HCT116 (cell line): ENCODE measurements around the gene FOXS1. TPM values are rescaled to one million over a fixed set of nuclear protein-coding genes. Genes with fewer than 3 reads are reported as not detected.

Source experiments
- ATAC-seq: fragments of 200-7000 bp; cut with Tn5 transposase; 2 replicates; pipeline ENCODE4 v1.9.1; 2020; ENCODE audit warnings: mild to moderate bottlenecking, moderate library complexity
- BruUV-seq: library from RNA; stranded (reverse); fragments of 400-500 nt; replicated peaks from 2 replicates; lab custom pipeline; 2021; lab: Mats Ljungman, UMichigan
- CTCF ChIA-PET: fragments of 300-600 bp; sonication (Branson Sonifier 250); formaldehyde crosslinking; loops from one replicate; lab custom pipeline; 2021; ENCODE audit warnings: antibody characterized with exemption; lab: Charles Lee
- POLR2A ChIA-PET: fragments of 300-600, 350-600 bp; sonication (Branson Sonifier 250); formaldehyde crosslinking; loops from one replicate; lab custom pipeline; 2021; ENCODE audit warnings: antibody characterized with exemption; lab: Charles Lee
- RAD21 ChIA-PET, 2 experiments: fragments of 300-600 bp; sonication (Branson Sonifier 250); formaldehyde crosslinking; loops; one replicate each; lab custom pipeline; 2023; ENCODE audit warnings: low total read pairs in 2 of 2; ENCODE audit not compliant: uncharacterized antibody in 2 of 2, unreplicated experiment in 2 of 2, low non-redundant PET in 1 of 2; lab: Charles Lee
- DNase-seq: peaks from one replicate; pipeline ENCODE4 v3.0.0-alpha.2; 2010; ENCODE audit warnings: low read depth, low spot score
- H2AFZ ChIP-seq: fragments of 200-600 bp; shearing (Covaris generic), sonication (generic); 2 replicates; pipeline ENCODE4 v1.6.1; 2017; ENCODE audit warnings: low read depth, mixed run types, mixed read lengths, antibody characterized with exemption, low read length; ENCODE audit not compliant: poor library complexity, severe bottlenecking
- H3K27ac ChIP-seq: 2 replicates; pipeline ENCODE4 v1.5.1; 2012; ENCODE audit warnings: low read depth, low read length
- H3K27me3 ChIP-seq: fragments of 200-600 bp; sonication (generic); 2 replicates; pipeline ENCODE4 v1.6.1; 2016; ENCODE audit warnings: mixed run types, low read length, mixed read lengths; ENCODE audit not compliant: insufficient read depth
- H3K36me3 ChIP-seq, 2 experiments: fragments of 200-500 bp in 1 of 2; fragments of 200-600 bp in 1 of 2; sonication (Bioruptor generic) in 1 of 2; sonication (generic) in 1 of 2; 2 replicates each; pipeline versions ENCODE4 v1.5.1 to v1.6.1; 2014 to 2016; ENCODE audit warnings: low read length in 2 of 2, inconsistent platforms in 1 of 2, mixed read lengths in 1 of 2, mixed run types in 1 of 2; ENCODE audit not compliant: insufficient read depth in 2 of 2, control insufficient read depth in 1 of 2
- H3K4me1 ChIP-seq, 2 experiments: fragments of 200-600 bp in 1 of 2; sonication (generic) in 1 of 2; 2 replicates each; pipeline versions ENCODE4 v1.5.1 to v1.6.1; 2012 to 2017; ENCODE audit warnings: low read length in 2 of 2, inconsistent platforms in 1 of 2, mild to moderate bottlenecking in 1 of 2, mixed read lengths in 1 of 2, mixed run types in 1 of 2, moderate library complexity in 1 of 2; ENCODE audit not compliant: insufficient read depth in 2 of 2, control insufficient read depth in 1 of 2
- H3K4me2 ChIP-seq: fragments of 200-600 bp; sonication (generic); 2 replicates; pipeline ENCODE4 v1.6.1; 2017; ENCODE audit warnings: mixed run types, low read length, mixed read lengths
- H3K4me3 ChIP-seq, 2 experiments: fragments of 200-600 bp in 1 of 2; sonication (generic) in 1 of 2; replicated peaks in 1 of 2; 2 replicates each; pipeline ENCODE4 v1.5.1; 2011 to 2016; ENCODE audit warnings: low read length in 2 of 2, control low read depth in 1 of 2, low read depth in 1 of 2, mild to moderate bottlenecking in 1 of 2, mixed read lengths in 1 of 2, mixed run types in 1 of 2
- H3K79me2 ChIP-seq: fragments of 200-600 bp; sonication (generic); 2 replicates; pipeline ENCODE4 v1.6.1; 2017; ENCODE audit warnings: mild to moderate bottlenecking, mixed run types, low read length, moderate library complexity, mixed read lengths; ENCODE audit not compliant: insufficient read depth
- H3K9ac ChIP-seq: fragments of 200-600 bp; sonication (generic); 2 replicates; pipeline ENCODE4 v1.6.1; 2016; ENCODE audit warnings: low read length, mixed read lengths
- H3K9me2 ChIP-seq: fragments of 200-600 bp; sonication (generic), shearing (Covaris generic); 2 replicates; pipeline ENCODE4 v1.6.1; 2017; ENCODE audit warnings: mixed run types, mild to moderate bottlenecking, moderate library complexity; ENCODE audit not compliant: insufficient read depth
- H3K9me3 ChIP-seq, 2 experiments: fragments of 200-500 bp in 1 of 2; fragments of 200-600 bp in 1 of 2; sonication (Bioruptor generic) in 1 of 2; sonication (generic) in 1 of 2; 2 replicates each; pipeline ENCODE4 v1.6.1; 2014 to 2017; ENCODE audit warnings: low read length in 2 of 2, mixed read lengths in 2 of 2, inconsistent platforms in 1 of 2, low read depth in 1 of 2, mild to moderate bottlenecking in 1 of 2, mixed run types in 1 of 2, moderate library complexity in 1 of 2; ENCODE audit not compliant: control insufficient read depth in 1 of 2, insufficient read depth in 1 of 2
- H4K20me1 ChIP-seq: fragments of 200-600 bp; sonication (generic), shearing (Covaris generic); 2 replicates; pipeline ENCODE4 v1.6.1; 2017; ENCODE audit warnings: mixed run types, mild to moderate bottlenecking, moderate library complexity; ENCODE audit not compliant: insufficient read depth
- ELF1 ChIP-seq: IDR thresholded peaks from 2 replicates; pipeline ENCODE4 v1.6.1; 2012; ENCODE audit warnings: low read depth, borderline replicate concordance
- EZH2 ChIP-seq: fragments of 200-600 bp; sonication (generic); IDR thresholded peaks from 2 replicates; pipeline ENCODE4 v1.6.1; 2017; ENCODE audit warnings: antibody characterized with exemption, mixed run types
- EZH2phosphoT487 ChIP-seq: fragments of 200-600 bp; IDR thresholded peaks from 2 replicates; pipeline ENCODE4 v1.6.1; 2018; ENCODE audit warnings: antibody characterized with exemption, borderline replicate concordance
- FOSL1 ChIP-seq: IDR thresholded peaks from 2 replicates; pipeline ENCODE4 v1.6.1; 2012; ENCODE audit warnings: low read depth
- JUND ChIP-seq: IDR thresholded peaks from 2 replicates; pipeline ENCODE4 v1.6.1; 2012
- POLR2AphosphoS5 ChIP-seq: IDR thresholded peaks from 2 replicates; pipeline ENCODE4 v1.6.1; 2011; ENCODE audit warnings: mild to moderate bottlenecking, low read depth, low read length, moderate library complexity
- RAD21 ChIP-seq: IDR thresholded peaks from 2 replicates; pipeline ENCODE4 v1.6.1; 2012; ENCODE audit warnings: low read depth, mild to moderate bottlenecking
- TCF7L2 ChIP-seq: IDR thresholded peaks from 2 replicates; pipeline ENCODE4 v1.7.0; 2011; ENCODE audit warnings: borderline replicate concordance, inconsistent platforms; ENCODE audit not compliant: insufficient read depth, insufficient read length; ENCODE audit errors: extremely low read depth
- ZNF274 ChIP-seq: fragments of 200-500 bp; sonication (Bioruptor generic); IDR thresholded peaks from 2 replicates; pipeline ENCODE4 v1.6.1; 2014; ENCODE audit warnings: mild to moderate bottlenecking, low read depth, low read length, inconsistent platforms
- intact Hi-C: fragments of 100-400 bp; cut with micrococcal nuclease; formaldehyde crosslinking; loops from 2 replicates; pipeline ENCODE4 v1.10.0; 2022
- total RNA-seq: library from RNA; stranded (reverse); gene quantifications from one replicate; pipeline ENCODE4 v1.2.1, GENCODE V29; 2021; ENCODE audit not compliant: unreplicated experiment
- TF ChIP-seq, protein P1 (sequence below): IDR thresholded peaks from 2 replicates; pipeline ENCODE4 v1.6.1; 2012; ENCODE audit warnings: low read depth
- TF ChIP-seq, protein P2 (sequence below): IDR thresholded peaks from 2 replicates; pipeline ENCODE4 v1.6.1; 2012

FOXS1 gene
- total RNA-seq, 1 experiment from 2014 or later = not detected

DNA sequence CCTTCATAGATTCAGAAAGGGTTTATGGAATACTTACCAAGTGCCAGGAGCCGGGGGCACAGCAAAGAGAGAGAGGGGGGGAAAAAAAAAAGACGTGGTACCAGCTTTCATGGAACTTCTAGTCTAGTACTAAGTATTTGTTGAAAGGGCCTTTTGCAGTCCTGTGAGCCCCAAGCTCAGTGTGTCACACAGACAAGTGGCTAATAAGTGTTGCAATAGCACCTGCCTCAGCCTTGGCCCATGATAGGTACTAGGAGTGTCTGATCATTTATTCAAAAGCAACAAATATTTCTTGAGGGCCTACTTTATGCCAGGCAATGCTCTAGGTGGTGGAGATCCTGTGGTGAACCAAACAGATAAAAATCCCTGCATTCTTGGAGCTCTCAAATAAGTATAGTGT, 18.3 kb downstream of the FOXS1 start:
- H3K9ac ChIP-seq = no peak overlapping the region
- CTCF ChIA-PET = no interaction called here
- no peaks in the 10 kb centered on the region for H3K36me3 ChIP-seq

DNA sequence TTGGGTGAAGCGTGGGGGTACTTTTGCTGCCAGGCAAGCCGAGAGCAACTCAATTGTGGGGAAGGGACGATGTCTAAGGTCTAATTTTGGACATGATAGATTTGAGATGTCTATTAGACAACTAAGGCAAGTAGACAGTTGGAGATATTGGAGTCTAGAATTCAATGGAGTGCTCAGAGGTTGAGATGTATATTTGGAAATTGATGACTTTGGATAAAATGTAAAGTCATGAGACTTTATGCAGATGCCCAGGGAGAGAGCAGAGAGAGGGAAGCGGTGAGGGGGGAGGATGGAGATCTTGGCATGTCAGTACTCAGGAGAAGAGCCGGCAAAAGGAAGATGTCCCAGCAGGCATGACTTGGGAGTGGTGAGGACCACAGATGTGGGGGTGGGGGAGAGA, 19.3 kb downstream of the FOXS1 start:
- ChIA-PET POLR2A (no interaction called here), RAD21 (no interaction called here), CTCF (no interaction called here)
- intact Hi-C loops = no loop called here
- no peak overlapping the region for H3K4me3 ChIP-seq
- no peak for ATAC-seq
- peaks cover 0 to 9% of the 10 kb centered on the region in 2 experiments; a peak in 1 of 4 replicates for H3K4me1 ChIP-seq
- H3K27ac ChIP-seq = no peak overlapping the region
- BruUV-seq = no TSS peak
- no peaks in the 10 kb centered on the region for H3K9me2 ChIP-seq
- no peaks in the 10 kb centered on the region for H4K20me1 ChIP-seq
- no peak overlapping the region for H3K4me2 ChIP-seq
- H3K79me2 ChIP-seq = no peaks in the 10 kb centered on the region
- DNase-seq = no peak
- TF ChIP-seq EZH2phosphoT487 = no peak
- TF ChIP-seq JUND = no peak
- TF ChIP-seq, protein P1, sequence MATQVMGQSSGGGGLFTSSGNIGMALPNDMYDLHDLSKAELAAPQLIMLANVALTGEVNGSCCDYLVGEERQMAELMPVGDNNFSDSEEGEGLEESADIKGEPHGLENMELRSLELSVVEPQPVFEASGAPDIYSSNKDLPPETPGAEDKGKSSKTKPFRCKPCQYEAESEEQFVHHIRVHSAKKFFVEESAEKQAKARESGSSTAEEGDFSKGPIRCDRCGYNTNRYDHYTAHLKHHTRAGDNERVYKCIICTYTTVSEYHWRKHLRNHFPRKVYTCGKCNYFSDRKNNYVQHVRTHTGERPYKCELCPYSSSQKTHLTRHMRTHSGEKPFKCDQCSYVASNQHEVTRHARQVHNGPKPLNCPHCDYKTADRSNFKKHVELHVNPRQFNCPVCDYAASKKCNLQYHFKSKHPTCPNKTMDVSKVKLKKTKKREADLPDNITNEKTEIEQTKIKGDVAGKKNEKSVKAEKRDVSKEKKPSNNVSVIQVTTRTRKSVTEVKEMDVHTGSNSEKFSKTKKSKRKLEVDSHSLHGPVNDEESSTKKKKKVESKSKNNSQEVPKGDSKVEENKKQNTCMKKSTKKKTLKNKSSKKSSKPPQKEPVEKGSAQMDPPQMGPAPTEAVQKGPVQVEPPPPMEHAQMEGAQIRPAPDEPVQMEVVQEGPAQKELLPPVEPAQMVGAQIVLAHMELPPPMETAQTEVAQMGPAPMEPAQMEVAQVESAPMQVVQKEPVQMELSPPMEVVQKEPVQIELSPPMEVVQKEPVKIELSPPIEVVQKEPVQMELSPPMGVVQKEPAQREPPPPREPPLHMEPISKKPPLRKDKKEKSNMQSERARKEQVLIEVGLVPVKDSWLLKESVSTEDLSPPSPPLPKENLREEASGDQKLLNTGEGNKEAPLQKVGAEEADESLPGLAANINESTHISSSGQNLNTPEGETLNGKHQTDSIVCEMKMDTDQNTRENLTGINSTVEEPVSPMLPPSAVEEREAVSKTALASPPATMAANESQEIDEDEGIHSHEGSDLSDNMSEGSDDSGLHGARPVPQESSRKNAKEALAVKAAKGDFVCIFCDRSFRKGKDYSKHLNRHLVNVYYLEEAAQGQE = no peak
- no peak for TF ChIP-seq FOSL1
- TF ChIP-seq TCF7L2 = no peak
- TF ChIP-seq, protein P2, sequence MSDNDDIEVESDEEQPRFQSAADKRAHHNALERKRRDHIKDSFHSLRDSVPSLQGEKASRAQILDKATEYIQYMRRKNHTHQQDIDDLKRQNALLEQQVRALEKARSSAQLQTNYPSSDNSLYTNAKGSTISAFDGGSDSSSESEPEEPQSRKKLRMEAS = no peak
- TF ChIP-seq RAD21 = no peak
- TF ChIP-seq POLR2AphosphoS5 = no peak
- H3K9ac ChIP-seq = no peak overlapping the region
- H2AFZ ChIP-seq = no peak overlapping the region
- no peaks in the 10 kb centered on the region for H3K36me3 ChIP-seq
- no peaks in the 10 kb centered on the region for H3K9me3 ChIP-seq
- H3K27me3 ChIP-seq = no peaks in the 10 kb centered on the region

More for the DNA sequence above, 18.3 kb downstream of the FOXS1 start:
- no TSS peak for BruUV-seq
- H3K27me3 ChIP-seq = no peaks in the 10 kb centered on the region
- H3K9me2 ChIP-seq = no peaks in the 10 kb centered on the region
- H3K4me1 ChIP-seq = peaks cover 0 to 9% of the 10 kb centered on the region in 2 experiments; a peak in 1 of 4 replicates
- H3K79me2 ChIP-seq = no peaks in the 10 kb centered on the region
- DNase-seq (no peak), ATAC-seq (no peak)
- H4K20me1 ChIP-seq = no peaks in the 10 kb centered on the region
- ChIA-PET RAD21 (no interaction called here), POLR2A (no interaction called here)
- H3K4me3 ChIP-seq = no peak overlapping the region
- intact Hi-C loops = no loop called here
- no peak overlapping the region for H3K27ac ChIP-seq
- no peaks in the 10 kb centered on the region for H3K9me3 ChIP-seq
- H3K4me2 ChIP-seq = no peak overlapping the region
- TF ChIP-seq, protein P1 = no peak
- TF ChIP-seq EZH2 (no peak), ELF1 (no peak), FOSL1 (no peak), ZNF274 (no peak)
- no peak overlapping the region for H2AFZ ChIP-seq
